Left renal cortex interstitium (tissue), 4 donors: ENCODE data around the gene DCST2. TPM values are rescaled to one million over a fixed set of nuclear protein-coding genes. Genes with fewer than 3 reads are reported as not detected.
"Not testable (repeated sequence)": the region's sequence is repeated elsewhere in the genome, so short reads cannot be mapped to it uniquely, and the experiment has no call there.

Source experiments
- DNase-seq, 4 donors: peaks; one replicate each; pipeline ENCODE4 v3.0.0-alpha.2; 2013; ENCODE audit warnings: low read depth in 4 of 4, low spot score in 2 of 4, missing footprints in 1 of 4
- polyA plus RNA-seq, 4 donors: library from polyadenylated mRNA; unstranded; fragments of 120-200 nt; gene quantifications; one replicate each; pipeline ENCODE4 v1.2.1, GENCODE V29; 2013; ENCODE audit not compliant: insufficient read length in 4 of 4

The DCST2 gene
- polyA plus RNA-seq, 4 donors = 1.1 to 2.5 (median 1.9) TPM

- DNase-seq = no peak
Observed at GRCh38 chr1:154983776-154984466, 49.7 kb downstream of the DCST2 start.

GRCh38 chr1:154982897-154983648 is 50.5 kb downstream of the DCST2 start, which contains the start of gene FLAD1:
Gene FLAD1 (plus strand): TSS chr1:154983344. CDS start chr1:154983695, 351 bp downstream.
- DNase-seq = peak; percentile 98 to 100 (median 100)

GRCh38 chr1:154982341-154982740 is 51.2 kb downstream of the DCST2 start:
- DNase-seq = no peak

DNA sequence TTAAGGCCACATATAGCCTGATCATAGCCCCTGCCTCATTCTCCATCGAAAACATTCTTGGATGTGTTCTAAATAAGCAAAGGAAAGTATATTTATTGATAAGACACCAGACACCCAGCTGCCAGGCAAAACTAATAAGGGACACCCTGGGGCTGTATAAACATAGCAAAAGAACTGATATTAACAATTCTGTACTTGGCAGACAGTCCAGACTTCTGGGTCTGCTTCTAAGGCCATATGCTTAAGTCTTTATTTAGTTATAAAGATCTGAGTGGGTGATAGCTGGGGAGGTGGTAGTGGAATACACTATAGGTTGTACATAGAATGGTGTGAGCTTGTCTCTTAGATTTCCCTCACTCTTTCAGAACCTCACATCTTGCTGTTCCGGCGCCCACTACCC is 55.2 kb downstream of the DCST2 start:
- DNase-seq = no peak

DNA sequence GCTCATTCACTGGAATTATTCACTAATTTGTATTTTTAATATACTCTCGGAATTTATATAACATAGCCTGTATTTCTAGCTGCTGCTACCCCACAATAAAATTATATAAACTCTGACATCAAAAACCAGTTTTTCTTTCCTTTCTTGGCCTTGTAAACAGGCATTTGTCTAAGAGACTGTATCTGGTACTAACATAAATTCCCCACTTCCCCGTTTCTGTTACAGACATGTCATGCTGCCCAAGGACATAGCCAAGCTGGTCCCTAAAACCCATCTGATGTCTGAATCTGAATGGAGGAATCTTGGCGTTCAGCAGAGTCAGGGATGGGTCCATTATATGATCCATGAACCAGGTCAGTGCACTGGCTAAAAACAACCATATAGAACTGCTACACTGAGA is 55.8 kb downstream of the DCST2 start:
- DNase-seq = not testable (repeated sequence)

- no peak for DNase-seq
Observed at GRCh38 chr1:154975409-154976059, 58.0 kb downstream of the DCST2 start.

- DNase-seq = peak; percentile 96 to 99 (median 98)
Observed at GRCh38 chr1:154974808-154975408, 58.7 kb downstream of the DCST2 start.

- peak; percentile 97 to 100 (median 100) for DNase-seq
Observed at GRCh38 chr1:154974102-154974807, 59.3 kb downstream of the DCST2 start, which contains the start of gene CKS1B. Gene CKS1B (plus strand): TSS chr1:154974681. CDS start chr1:154974746, 65 bp downstream.

GRCh38 chr1:154973344-154974101 is 60.1 kb downstream of the DCST2 start:
- DNase-seq = peak in 3 of 4 donors; percentile 88 to 90 (median 89)

- DNase-seq = no peak
Observed at GRCh38 chr1:154972517-154973343, 60.9 kb downstream of the DCST2 start.

- DNase-seq = no peak
Observed at GRCh38 chr1:154972213-154972516, 61.4 kb downstream of the DCST2 start.

DNA sequence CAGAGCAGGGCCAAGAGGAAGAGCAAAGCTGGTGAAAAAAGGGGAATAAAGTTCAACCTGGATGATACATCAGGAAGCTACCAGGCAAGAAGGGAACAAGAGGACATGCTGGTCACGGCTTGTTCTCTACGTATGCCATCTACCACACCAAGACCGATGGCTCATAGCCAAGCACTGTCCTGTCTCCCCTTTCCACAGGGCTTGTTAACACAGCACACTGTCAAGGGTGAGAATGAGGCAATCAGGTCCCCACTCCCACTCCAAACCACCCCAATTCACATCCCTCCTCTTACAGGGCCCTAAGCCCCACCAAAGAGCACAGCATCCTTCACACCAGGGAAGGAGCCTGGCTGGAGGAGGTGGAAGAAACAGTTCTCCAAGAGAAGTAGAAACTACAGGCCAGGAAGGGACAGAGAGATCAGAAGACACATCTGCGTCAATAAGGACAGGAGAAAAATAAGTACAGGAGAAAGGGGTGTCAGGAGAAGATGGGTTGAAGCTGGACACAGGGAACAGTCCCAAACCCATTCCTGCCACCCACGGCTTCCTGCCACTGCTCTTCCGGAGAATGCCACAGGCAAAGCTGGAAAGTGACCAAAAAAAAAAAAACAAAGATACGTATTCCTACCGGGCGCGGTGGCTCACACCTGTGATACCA is 62.1 kb downstream of the DCST2 start:
- no peak for DNase-seq

DNA sequence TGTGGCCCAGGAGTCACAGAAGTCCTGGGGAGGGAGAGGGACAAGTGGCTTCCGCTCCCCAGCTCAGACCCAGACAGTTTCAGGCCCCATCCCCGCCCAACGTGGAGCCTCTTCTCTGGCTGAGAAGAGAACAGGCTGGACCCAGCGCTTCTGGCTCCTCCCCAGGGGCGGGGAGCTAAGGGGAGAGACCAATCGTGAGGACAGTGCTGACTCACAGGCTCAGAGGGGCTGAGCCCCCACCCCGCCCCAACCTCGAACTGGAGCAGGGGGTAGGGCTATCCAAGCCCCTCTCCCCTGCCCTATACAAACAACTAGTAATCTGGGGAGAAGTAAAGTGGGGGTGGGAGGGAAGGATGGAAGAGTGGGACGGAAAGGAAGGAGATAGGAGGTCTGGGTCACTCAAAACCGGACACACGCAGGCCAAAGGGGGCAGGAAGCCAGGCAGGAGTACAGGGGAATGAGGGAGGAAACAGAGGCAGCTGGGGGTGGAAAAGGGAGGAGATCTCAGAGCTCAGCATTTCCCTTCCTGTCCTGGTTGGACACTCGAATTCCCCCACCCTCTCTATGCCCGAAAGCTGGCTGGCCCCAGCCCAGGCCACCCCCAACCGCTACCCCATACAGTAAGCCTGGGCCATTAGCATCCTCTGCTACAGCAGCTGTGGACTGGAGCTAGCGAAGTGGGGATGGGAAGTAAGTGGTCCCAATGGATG is 62.8 kb downstream of the DCST2 start, which contains the start of gene SHC1:
Gene SHC1 (minus strand): TSS at position 117 of the 710 bp plus-strand sequence. CDS start 221 bp downstream, outside the sequence.
- peak in 3 of 4 donors; percentile 65 to 88 (median 84) for DNase-seq

GRCh38 chr1:154969860-154970452 is 63.6 kb downstream of the DCST2 start:
- DNase-seq = no peak

- no peak for DNase-seq
Observed at GRCh38 chr1:154969246-154969645, 64.3 kb downstream of the DCST2 start.

GRCh38 chr1:154968731-154969130 is 64.8 kb downstream of the DCST2 start:
- no peak for DNase-seq
